H1 (cell line): ENCODE results near the gene H6PD. TPM values are rescaled to one million over a fixed set of nuclear protein-coding genes. Genes with fewer than 3 reads are reported as not detected.
A peak's percentile ranks its signal among the peaks of the same experiment; 100 is the strongest.

Source experiments
- GABPA ChIP-seq: IDR thresholded peaks from 2 replicates; pipeline ENCODE4 v1.6.1; 2011; ENCODE audit warnings: mild to moderate bottlenecking, low read length, moderate library complexity, borderline replicate concordance; ENCODE audit not compliant: insufficient read depth
- GTF2F1 ChIP-seq: IDR thresholded peaks from 2 replicates; pipeline ENCODE4 v1.6.1; 2012; ENCODE audit warnings: low read depth, low read length, improper control_type of control experiment, borderline replicate concordance
- TEAD4 ChIP-seq: IDR thresholded peaks from 2 replicates; pipeline ENCODE4 v1.6.1; 2012; ENCODE audit warnings: low read depth, low read length, inconsistent platforms, mixed read lengths
- polyA plus RNA-seq, 7 experiments: library from polyadenylated mRNA; depleted of rRNA in 3 of 7; stranded (reverse) in 5 of 7; unstranded in 2 of 7; fragments of >200 nt in 5 of 7; fragments of 200-250 nt in 2 of 7; gene quantifications; 1 replicate in 5 of 7; 2 replicates in 1 of 7; 4 replicates in 1 of 7; pipeline versions ENCODE4 v1.2.1 to v1.2.3, GENCODE V29; 2011 to 2013; ENCODE audit warnings: missing spikeins in 2 of 7, mixed read lengths in 2 of 7
- total RNA-seq: library from RNA; stranded (reverse); fragmentation: NEBNext Ultra II Directional; extraction: Animal tissue kit (Norgen Biotek cat#: 25700); gene quantifications from 2 replicates; pipeline ENCODE4 v1.2.1, GENCODE V29; 2021
- TF ChIP-seq, protein P1 (sequence below): IDR thresholded peaks from 2 replicates; pipeline ENCODE4 v1.6.1; 2012; ENCODE audit warnings: inconsistent platforms

Gene H6PD
- total and polyA plus RNA-seq, 2 of the 8 experiments (the other 6 are each of a cell fraction or from before 2014, with no cell fraction given), result 3.6 to 3.8 TPM

DNA sequence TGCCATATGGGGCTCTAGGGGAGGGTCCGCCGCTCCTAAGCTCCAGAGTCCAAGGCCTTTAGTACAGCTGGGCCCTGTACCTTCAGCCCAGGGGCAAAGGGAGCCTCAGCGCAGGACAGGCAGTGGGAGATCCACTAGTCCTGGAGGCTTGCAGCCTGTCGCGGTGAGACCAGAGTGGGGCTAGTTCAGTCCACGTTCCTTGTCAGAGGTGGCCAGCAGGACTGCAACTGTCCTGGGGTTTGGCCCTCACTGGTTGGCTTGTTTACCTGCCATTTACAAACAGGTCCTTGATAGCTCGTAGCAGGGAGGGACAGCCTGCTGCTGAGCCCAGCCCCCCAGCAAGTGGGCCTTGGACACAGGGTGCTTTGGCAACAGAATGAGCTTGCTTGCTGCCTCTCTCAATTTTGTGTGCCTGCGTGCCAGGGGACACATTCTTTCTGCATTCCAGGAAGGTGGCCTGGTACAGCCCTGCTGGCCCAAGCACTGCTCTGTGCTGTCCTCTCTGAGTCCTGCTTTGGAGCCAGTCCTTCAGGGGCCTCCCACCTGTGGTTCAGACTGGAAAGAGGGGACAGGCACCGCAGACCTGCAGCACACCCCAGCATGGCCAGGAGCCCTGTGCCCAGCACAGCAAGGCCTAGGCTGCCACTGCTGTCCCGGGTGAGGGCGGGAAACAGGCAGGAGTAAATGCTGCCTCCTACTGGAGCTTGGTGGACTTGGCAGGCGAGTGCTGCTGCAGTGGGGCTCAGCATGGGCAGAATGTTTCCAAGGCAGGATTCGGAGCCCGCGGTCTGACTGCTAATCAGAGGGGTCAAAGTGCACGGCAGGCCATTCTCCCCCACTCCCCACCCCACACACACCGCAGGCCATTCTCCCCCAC, 15.2 kb downstream of the H6PD start (continued):
- TF ChIP-seq, protein P1, sequence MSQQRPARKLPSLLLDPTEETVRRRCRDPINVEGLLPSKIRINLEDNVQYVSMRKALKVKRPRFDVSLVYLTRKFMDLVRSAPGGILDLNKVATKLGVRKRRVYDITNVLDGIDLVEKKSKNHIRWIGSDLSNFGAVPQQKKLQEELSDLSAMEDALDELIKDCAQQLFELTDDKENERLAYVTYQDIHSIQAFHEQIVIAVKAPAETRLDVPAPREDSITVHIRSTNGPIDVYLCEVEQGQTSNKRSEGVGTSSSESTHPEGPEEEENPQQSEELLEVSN, result peak; percentile 86
- TF ChIP-seq GABPA (peak; percentile 65; the same call in 1 of the 2 replicates), GTF2F1 (no peak), TEAD4 (peak; percentile 79)
